Spinal cord (tissue), 10 donors: ENCODE results near the gene LIME1. TPM values are rescaled to one million over a fixed set of nuclear protein-coding genes. Genes with fewer than 3 reads are reported as not detected.
A peak's percentile ranks its signal among the peaks of the same experiment; 100 is the strongest.

Source experiments
- DNase-seq, 6 donors: peaks; one replicate each; pipeline versions ENCODE4 v3.0.0 to v3.0.0-alpha.2; 2013 to 2015; ENCODE audit warnings: low spot score in 6 of 6, low read depth in 4 of 6
- H3K27ac ChIP-seq: one replicate; pipeline ENCODE4 v1.5.1; 2013; ENCODE audit warnings: low read depth, low read length, control low read depth
- H3K27me3 ChIP-seq: one replicate; pipeline ENCODE4 v1.6.1; 2013; ENCODE audit warnings: low read length; ENCODE audit not compliant: control insufficient read depth, insufficient read depth
- H3K36me3 ChIP-seq: one replicate; pipeline ENCODE4 v1.6.1; 2013; ENCODE audit warnings: low read length; ENCODE audit not compliant: control insufficient read depth, insufficient read depth
- H3K4me1 ChIP-seq: one replicate; pipeline ENCODE4 v1.6.1; 2013; ENCODE audit warnings: low read length; ENCODE audit not compliant: control insufficient read depth, insufficient read depth
- H3K4me3 ChIP-seq: one replicate; pipeline ENCODE4 v1.5.1; 2013; ENCODE audit warnings: low read depth, low read length, control low read depth
- H3K9me3 ChIP-seq: one replicate; pipeline ENCODE4 v1.6.1; 2013; ENCODE audit warnings: low read length; ENCODE audit not compliant: control insufficient read depth, insufficient read depth
- WGBS: methylation state at CpG from one replicate; pipeline ENCODE4 v1.1.5; 2013; ENCODE audit warnings: missing lambda C conversion rate; ENCODE audit not compliant: insufficient coverage; 5-methylcytosine and 5-hydroxymethylcytosine counted together
- polyA plus RNA-seq, 2 donors: library from polyadenylated mRNA; unstranded; fragments of 120-200 nt; gene quantifications; one replicate each; pipeline ENCODE4 v1.2.1, GENCODE V29; 2013; ENCODE audit not compliant: insufficient read length in 2 of 2
- total RNA-seq, 2 donors: library from RNA; depleted of rRNA in 1 of 2; stranded (reverse); fragments of 120-200 nt in 1 of 2; fragments of >200 nt in 1 of 2; gene quantifications; one replicate each; pipeline versions ENCODE4 v1.2.3 to v1.2.4, GENCODE V29; 2013 to 2014
- donor health status: healthy.

LIME1 gene
- total and polyA plus RNA-seq, 4 donors = 2.5 to 24.5 (median 14.7) TPM

DNA sequence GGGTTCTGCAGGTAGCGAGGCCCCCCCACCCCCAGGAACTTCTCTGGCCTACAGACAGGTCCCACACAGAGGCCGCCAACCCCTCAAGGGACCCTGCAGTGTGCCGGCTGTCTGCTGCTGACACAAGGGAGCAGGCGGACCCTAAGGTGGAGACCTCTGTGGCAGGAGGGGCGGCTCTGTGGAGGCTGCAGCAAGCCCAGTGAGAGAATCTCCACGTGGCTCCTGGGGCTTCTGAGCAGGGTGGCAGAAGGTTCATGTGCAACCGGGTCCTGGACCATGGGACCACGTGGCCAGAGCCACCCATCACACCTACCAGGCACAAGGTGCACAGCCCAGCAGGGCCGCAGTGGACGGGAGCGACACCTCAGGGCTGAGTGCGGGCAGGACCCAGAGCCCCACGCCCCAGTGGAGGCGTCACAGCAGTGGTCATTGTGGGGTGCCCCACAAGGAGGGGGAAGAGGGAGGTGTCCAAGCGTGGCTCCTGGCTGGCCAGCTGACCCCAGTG is 32.9 kb upstream of the LIME1 start:
- H3K4me1 ChIP-seq = peaks cover 22% of the 10 kb centered on the region
- H3K36me3 ChIP-seq = peaks cover 83% of the 10 kb centered on the region
- H3K9me3 ChIP-seq = no peaks in the 10 kb centered on the region
- no peak overlapping the region for H3K4me3 ChIP-seq
- DNase-seq = no peak
- 91% methylated on average over 12 of the region's 15 CpGs for WGBS
- no peaks in the 10 kb centered on the region for H3K27me3 ChIP-seq
- H3K27ac ChIP-seq = no peak overlapping the region

- Histone ChIP-seq H3K9me3 (no peaks in the 10 kb centered on the region), H3K27ac (no peak overlapping the region), H3K4me3 (no peak overlapping the region), H3K4me1 (peaks cover 23% of the 10 kb centered on the region), H3K27me3 (no peaks in the 10 kb centered on the region), H3K36me3 (peaks cover 83% of the 10 kb centered on the region)
- DNase-seq = no peak
- WGBS = 95% methylated on average over 10 of the region's 11 CpGs
These were observed 32.3 kb upstream of the LIME1 start for GRCh38 chr20:63703976-63704748.

- H3K4me1 ChIP-seq = peaks cover 28% of the 10 kb centered on the region
- no peak for DNase-seq
- H3K36me3 ChIP-seq = peaks cover 83% of the 10 kb centered on the region
- H3K9me3 ChIP-seq = no peaks in the 10 kb centered on the region
- H3K4me3 ChIP-seq = no peak overlapping the region
- no peak overlapping the region for H3K27ac ChIP-seq
- H3K27me3 ChIP-seq = no peaks in the 10 kb centered on the region
- WGBS = 84% methylated on average over 6 of the region's 6 CpGs
These were observed 31.7 kb upstream of the LIME1 start for GRCh38 chr20:63704749-63705117.

DNA sequence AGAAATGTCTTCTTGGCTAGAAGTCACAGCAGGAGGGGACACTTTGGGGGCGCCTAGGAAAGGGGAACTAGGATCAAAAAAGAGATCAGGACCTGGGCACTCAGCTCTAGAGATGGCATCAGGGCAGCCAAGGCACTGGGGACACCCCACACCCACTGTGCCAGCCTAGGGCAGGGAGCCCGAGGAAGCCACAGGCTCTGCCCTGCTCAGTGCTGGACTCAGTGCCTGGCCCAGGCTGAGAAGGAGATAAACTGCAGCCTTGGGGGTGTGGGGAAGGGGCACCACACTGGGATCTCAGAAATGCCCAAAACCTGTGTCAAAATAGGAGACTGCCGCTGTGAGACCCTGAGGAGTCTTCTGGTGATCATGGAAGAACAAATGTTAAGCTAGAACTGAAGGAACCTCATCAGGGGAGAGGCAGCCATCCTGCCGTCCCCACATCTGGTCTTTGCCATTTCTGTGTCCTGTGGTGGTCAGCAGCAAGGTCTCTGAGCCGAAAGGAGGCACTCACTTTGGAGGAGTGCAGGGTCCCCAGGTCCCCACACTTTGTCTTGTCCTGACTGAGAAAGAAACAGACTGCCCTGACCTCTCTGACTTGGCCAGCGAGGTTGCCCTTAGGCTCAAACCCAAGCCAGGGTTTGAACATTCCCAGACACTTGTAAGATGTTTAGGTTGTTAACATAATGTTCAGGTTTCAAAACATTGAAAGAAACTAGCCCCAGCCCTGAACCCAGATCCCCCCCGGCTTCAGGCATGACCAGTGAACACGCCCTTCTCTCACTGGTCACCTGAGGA is 31.0 kb upstream of the LIME1 start:
- no peak for DNase-seq
- H3K4me3 ChIP-seq = no peak overlapping the region

DNA sequence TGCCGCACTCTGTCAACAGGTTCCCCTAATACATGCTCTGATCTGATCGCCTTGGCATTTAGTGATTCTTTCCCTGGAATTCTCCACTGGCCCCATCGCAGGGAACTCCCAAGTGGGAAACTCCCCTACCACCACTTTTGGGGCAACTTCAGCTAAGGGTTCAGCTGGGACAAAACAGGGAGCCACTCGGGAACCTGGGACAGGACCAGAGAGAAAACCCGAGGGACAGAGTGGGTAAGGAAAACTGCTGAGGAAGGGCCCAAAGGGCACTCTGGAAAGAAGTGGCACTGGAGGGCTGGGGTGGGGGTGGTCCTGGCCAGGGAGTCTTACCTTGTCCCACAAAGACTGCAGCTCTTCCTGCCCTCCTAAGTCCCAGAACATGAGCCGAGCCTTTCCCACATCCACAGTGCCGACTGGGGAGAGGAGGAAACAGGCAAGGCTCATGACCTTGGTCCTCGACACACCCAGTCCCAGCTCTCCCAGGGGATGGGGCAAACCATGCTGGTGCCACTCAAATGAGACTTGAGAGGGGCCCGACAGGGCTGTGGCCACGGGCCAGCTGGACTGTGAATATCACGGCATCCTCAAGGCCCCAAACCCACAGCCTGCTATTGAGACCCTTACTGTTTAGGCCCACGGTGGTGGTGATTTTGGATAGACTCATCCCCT is 30.3 kb upstream of the LIME1 start:
- WGBS = 93% methylated on average over 8 of the region's 12 CpGs
- no peak for DNase-seq
- Histone ChIP-seq H3K4me1 (peaks cover 28% of the 10 kb centered on the region), H3K4me3 (no peak overlapping the region), H3K27me3 (no peaks in the 10 kb centered on the region), H3K27ac (no peak overlapping the region), H3K36me3 (peaks cover 78% of the 10 kb centered on the region), H3K9me3 (no peaks in the 10 kb centered on the region)

More for the DNA sequence above, 31.0 kb upstream of the LIME1 start:
- Histone ChIP-seq H3K36me3 (peaks cover 81% of the 10 kb centered on the region), H3K27me3 (no peaks in the 10 kb centered on the region), H3K4me1 (peaks cover 28% of the 10 kb centered on the region), H3K9me3 (no peaks in the 10 kb centered on the region), H3K27ac (no peak overlapping the region)
- WGBS = 92% methylated on average over 7 of the region's 8 CpGs

GRCh38 chr20:63706852-63707557 is 29.5 kb upstream of the LIME1 start:
- no peak overlapping the region for H3K27ac ChIP-seq
- peaks cover 75% of the 10 kb centered on the region for H3K36me3 ChIP-seq
- H3K27me3 ChIP-seq = no peaks in the 10 kb centered on the region
- H3K9me3 ChIP-seq = no peaks in the 10 kb centered on the region
- peak in 1 of 6 donors; percentile 6 for DNase-seq
- peaks cover 28% of the 10 kb centered on the region for H3K4me1 ChIP-seq
- 5% methylated on average over 56 of the region's 56 CpGs for WGBS
- H3K4me3 ChIP-seq = peak overlapping the region; percentile 56

GRCh38 chr20:63707558-63708300 is 28.7 kb upstream of the LIME1 start, which contains the start of the genes ARFRP1 and ZGPAT:
ARFRP1 (minus strand) TSS chr20:63707976; CDS start chr20:63707091, 885 bp downstream.
ZGPAT (plus strand) TSS chr20:63708039; CDS start chr20:63708581, 542 bp downstream.
- Histone ChIP-seq H3K9me3 (no peaks in the 10 kb centered on the region), H3K27me3 (no peaks in the 10 kb centered on the region), H3K4me1 (peaks cover 28% of the 10 kb centered on the region), H3K27ac (no peak within 1 kb of the TSS), H3K4me3 (peak within 1 kb of the TSS; percentile 64), H3K36me3 (peaks cover 70% of the 10 kb centered on the region)
- DNase-seq = peak; percentile 67 to 97 (median 82)
- under 1% methylated on average over 98 of the region's 98 CpGs for WGBS

DNA sequence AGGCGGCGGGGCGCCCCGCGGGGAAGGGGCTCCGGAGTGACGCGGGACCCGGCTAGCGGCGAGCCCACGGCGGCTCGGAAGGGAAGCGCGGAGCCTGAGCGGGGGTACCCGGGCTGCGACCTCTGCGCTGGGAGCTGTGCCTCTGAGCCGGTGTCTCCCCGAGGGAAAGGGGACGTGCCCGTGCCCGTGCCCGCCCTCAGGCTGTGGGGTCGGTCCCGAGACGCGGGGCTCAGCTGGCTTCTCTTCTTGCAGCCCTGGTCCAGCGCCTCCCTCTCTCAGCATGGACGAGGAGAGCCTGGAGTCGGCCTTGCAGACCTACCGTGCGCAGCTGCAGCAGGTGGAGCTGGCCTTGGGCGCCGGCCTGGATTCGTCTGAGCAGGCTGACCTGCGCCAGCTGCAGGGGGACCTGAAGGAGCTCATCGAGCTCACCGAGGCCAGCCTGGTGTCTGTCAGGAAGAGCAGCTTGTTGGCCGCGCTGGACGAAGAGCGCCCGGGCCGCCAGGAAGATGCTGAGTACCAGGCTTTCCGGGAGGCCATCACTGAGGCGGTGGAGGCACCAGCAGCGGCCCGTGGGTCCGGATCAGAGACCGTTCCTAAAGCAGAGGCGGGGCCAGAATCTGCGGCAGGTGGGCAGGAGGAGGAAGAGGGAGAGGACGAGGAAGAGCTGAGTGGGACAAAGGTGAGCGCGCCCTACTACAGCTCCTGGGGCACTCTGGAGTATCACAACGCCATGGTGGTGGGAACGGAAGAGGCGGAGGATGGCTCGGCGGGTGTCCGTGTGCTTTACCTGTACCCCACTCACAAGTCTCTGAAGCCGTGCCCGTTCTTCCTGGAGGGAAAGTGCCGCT is 27.9 kb upstream of the LIME1 start:
- peaks cover 28% of the 10 kb centered on the region for H3K4me1 ChIP-seq
- H3K9me3 ChIP-seq = no peaks in the 10 kb centered on the region
- H3K27me3 ChIP-seq = no peaks in the 10 kb centered on the region
- H3K4me3 ChIP-seq = peak overlapping the region; percentile 64
- no peak for DNase-seq
- peaks cover 67% of the 10 kb centered on the region for H3K36me3 ChIP-seq
- WGBS = 19% methylated on average over 64 of the region's 67 CpGs
- no peak overlapping the region for H3K27ac ChIP-seq
